ENCODE measurements around the gene KCNJ10.

KCNJ10 gene

GRCh38 chr1:159970932-159971342 is 99.0 kb downstream of the KCNJ10 start:
- POLR2A ChIA-PET = no interaction called here
- CTCF ChIA-PET = interaction anchor here (1.5 to 6.1 kb wide), 2 partner anchors 13 to 35 kb away, joined by 3 to 57 read pairs; no protein-coding TSS in a partner anchor
- H3K4me3 ChIP-seq (ENCODE audit: low read depth, low read length) = no peak overlapping the region
- no peak for TF ChIP-seq CTCF (IDR thresholded peaks at IDR 0.05; ENCODE audit: insufficient read depth, low read length, missing control alignments)
- no peak for DNase-seq (ENCODE audit: low read depth, low spot score)

DNA sequence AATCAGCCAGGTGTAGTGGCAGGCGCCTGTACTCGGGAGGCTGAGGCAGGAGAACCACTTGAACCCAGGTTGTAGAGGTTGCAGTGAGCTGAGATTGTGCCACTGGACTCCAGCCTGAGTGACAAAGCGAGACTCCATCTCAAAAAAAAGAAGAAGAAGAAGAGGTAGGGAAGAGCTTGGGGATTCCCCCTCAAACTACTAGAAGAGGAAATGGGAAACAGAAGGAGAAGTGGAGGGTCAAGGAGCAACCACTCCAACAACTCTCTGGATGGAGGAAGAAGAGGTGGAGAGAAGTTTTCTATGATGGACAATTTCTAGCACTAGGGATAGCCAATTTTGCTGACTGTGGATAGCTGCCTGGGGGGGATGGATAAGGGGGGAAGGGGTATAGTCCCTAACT is 101.1 kb downstream of the KCNJ10 start:
- DNase-seq (ENCODE audit: low read depth, low spot score) = no peak
- ChIA-PET POLR2A (no interaction called here), CTCF (interaction anchor here (6.1 kb wide), 1 partner anchor 37 kb away, joined by 57 read pairs; no protein-coding TSS in a partner anchor)
- no peak overlapping the region for H3K4me3 ChIP-seq (ENCODE audit: low read depth, low read length)
- TF ChIP-seq CTCF (IDR thresholded peaks at IDR 0.05; ENCODE audit: insufficient read depth, low read length, missing control alignments) = no peak

DNA sequence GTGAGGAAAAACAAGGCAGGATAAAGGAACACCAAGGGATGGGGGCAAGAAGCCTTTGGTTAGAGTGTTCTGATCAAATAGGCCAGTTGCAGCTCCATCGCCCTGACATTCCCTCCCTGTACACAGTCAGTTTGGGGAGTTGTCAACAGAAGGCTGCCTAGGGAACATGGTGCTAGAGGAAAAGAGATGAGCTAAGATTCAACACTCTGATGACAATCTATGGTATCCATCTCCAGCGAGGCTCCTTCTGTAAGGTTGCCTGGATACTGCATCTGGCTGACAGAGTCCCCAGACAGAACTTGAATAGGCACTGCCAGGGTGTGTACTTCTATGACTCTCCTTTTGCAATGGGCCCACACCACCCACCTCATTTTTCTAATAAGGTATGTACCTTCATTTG is 104.7 kb downstream of the KCNJ10 start:
- no peak for TF ChIP-seq CTCF (IDR thresholded peaks at IDR 0.05; ENCODE audit: insufficient read depth, low read length, missing control alignments)
- ChIA-PET CTCF (interaction anchor here (4.6 kb wide), 1 partner anchor 42 kb away, joined by 29 read pairs; no protein-coding TSS in a partner anchor), POLR2A (no interaction called here)
- no peak for DNase-seq (ENCODE audit: low read depth, low spot score)
- H3K4me3 ChIP-seq (ENCODE audit: low read depth, low read length) = no peak overlapping the region

DNA sequence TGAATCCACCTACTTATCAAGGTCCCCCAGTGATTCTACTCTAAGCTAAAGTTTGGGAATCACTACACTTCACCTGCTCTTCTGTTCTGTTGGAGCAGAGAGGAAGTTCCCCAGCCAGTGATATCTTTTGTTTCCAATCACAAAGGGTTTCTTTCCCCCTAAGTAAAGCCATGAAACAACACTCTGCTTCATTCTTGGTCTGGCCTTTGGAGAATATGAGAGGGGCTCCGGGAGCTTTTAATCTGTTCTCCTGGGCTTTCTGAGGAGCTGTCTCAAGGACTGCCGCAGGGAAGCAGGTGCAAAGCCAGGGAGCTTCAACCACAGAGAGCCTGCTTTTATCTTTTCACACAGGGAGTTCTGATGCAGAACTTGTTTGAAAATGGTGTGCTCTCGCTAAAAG is 105.8 kb downstream of the KCNJ10 start:
- POLR2A ChIA-PET = no interaction called here
- no peak for TF ChIP-seq CTCF (IDR thresholded peaks at IDR 0.05; ENCODE audit: insufficient read depth, low read length, missing control alignments)
- DNase-seq (ENCODE audit: low read depth, low spot score) = no peak

DNA sequence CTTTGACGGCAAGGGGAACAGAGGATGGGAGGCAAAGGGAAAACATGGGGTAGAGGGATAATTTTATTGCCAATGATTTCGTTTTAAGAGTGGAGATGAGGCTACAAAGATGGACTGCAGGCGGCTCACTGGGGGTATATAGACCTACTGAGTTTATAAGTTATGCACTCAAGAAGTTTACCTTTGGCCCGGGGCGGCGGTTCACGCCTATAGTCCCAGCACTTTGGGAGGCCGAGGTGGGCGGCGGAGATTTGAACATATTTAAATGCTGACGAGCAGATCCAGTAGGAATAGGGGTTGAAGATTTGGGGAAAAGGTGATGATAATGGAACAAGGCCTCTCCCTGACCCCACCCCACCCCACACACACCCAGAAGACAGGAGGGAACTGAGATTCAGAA is 107.8 kb downstream of the KCNJ10 start:
- H3K4me3 ChIP-seq (ENCODE audit: low read depth, low read length) = no peak overlapping the region
- DNase-seq (ENCODE audit: low read depth, low spot score) = no peak
- TF ChIP-seq CTCF (IDR thresholded peaks at IDR 0.05; ENCODE audit: insufficient read depth, low read length, missing control alignments) = no peak
- POLR2A ChIA-PET = no interaction called here
- CTCF ChIA-PET = interaction anchor here (1.5 to 4.6 kb wide), 4 partner anchors 24 to 46 kb away, joined by 6 to 29 read pairs (median 7); no protein-coding TSS in a partner anchor

More for the DNA sequence above, 105.8 kb downstream of the KCNJ10 start:
- no peak overlapping the region for H3K4me3 ChIP-seq (ENCODE audit: low read depth, low read length)
- CTCF ChIA-PET = interaction anchor here (1.3 to 4.6 kb wide), 3 partner anchors 9 to 43 kb away, joined by 4 to 29 read pairs (median 7); no protein-coding TSS in a partner anchor

DNA sequence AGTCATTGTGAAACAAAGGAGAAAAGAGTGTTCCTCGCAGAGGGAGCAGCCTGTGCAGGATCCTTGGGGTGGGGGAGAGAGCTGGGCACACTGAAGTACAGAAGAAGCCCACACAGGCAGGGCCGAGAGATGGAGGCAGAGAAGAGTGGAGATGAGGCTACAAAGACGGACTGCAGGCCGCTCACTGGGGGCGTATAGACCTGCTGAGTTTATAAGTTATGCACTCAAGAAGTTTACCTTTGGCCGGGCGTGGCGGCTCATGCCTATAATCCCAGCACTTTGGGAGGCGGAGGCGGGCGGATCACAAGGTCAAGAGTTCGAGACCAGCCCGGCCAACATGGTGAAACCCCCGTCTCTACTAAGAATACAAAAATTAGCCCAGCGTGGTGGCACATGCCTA is 108.3 kb downstream of the KCNJ10 start:
- ChIA-PET POLR2A (no interaction called here), CTCF (interaction anchor here (1.0 to 1.9 kb wide), 3 partner anchors 12 to 46 kb away, joined by 4 to 7 read pairs (median 6); no protein-coding TSS in a partner anchor)
- TF ChIP-seq CTCF (IDR thresholded peaks at IDR 0.05; ENCODE audit: insufficient read depth, low read length, missing control alignments) = no peak
- H3K4me3 ChIP-seq (ENCODE audit: low read depth, low read length) = peak overlapping the region; percentile 24; the same call in 1 of the 2 replicates
- no peak for DNase-seq (ENCODE audit: low read depth, low spot score)

Data from AG04449 (cell line).